HL-60/S4 (cell line): ENCODE data around the gene PDCL2.

Source experiments
- in situ Hi-C: fragments of 300-500 bp; cut with MboI; formaldehyde crosslinking; loops from 2 replicates; pipeline ENCODE4 v1.14.3; 2022; ENCODE audit warnings: low sequenced_read_pairs

The PDCL2 gene

DNA sequence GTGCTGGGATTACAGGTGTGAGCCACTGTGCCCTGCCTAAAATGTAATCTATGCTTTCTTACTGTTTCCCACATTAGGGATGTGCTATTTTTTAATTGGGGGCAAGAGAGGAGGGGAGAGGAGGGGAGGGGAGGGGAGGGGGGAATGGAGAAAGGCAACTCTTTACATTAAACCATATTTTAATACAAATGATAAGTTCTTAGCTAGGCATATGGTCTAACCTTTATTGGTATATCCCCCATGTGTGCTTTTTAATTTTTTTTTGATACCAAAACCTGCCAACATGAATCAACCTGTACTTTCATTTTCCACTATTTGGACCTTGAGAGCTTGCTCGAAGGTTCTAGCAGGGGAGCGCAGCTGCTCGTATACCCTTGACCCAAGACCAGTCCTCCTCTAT is 51.8 kb downstream of the PDCL2 start:
- in situ Hi-C loops = no loop called here

DNA sequence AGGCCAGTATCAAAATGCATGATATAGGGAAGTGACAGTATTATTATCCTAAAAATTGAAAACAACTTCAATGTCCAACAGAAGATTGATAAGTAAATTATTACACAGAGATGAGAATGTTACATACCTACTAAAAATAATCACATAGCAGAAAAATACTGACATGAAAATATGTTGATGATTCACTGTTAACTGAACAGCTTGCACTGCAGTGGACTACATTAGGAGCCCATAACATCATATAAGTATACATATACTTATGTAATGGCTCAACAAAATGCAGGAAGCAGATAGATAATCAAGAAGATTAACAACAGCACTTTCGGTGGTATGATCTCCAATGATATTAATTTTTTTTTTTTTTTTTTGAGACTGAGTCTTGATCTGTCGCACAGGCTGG is 52.4 kb downstream of the PDCL2 start:
- in situ Hi-C loops = no loop called here

DNA sequence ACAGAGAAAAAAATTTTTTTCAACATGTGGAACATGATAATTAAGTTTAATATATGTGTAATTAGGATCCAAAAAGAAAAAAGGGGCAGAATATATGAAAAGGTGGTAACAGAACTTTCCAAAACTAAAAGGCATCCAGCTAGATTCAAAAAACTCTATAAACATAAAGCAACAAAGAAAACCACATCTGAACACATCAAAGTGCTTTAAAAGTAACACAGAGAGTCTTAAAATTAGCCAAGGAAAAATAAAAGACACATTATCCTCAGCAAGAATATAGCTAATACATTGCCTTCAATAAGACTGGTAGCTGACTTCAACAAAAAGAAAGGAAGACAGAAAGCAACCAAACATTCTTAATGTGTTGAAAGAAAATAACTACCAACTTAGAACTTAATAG is 53.5 kb downstream of the PDCL2 start:
- in situ Hi-C loops = no loop called here

DNA sequence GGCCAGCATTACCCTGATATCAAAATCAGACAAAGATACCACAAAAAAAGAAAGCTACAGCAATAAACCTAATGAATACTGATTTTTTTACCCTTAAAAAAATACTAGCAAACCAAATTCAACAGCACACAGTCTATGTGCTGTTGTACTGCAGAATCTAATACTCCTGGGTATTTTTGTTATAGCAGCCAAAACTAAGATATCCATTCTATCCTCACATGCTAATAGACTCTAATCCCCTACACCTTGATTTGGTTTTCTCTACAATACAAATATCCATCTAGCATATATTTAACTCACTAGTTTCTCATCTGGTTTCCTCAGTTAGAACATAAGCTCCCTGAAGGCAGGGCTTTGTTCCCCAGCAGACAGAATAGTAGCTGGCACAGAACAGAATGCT is 57.7 kb downstream of the PDCL2 start:
- in situ Hi-C loops = no loop called here

DNA sequence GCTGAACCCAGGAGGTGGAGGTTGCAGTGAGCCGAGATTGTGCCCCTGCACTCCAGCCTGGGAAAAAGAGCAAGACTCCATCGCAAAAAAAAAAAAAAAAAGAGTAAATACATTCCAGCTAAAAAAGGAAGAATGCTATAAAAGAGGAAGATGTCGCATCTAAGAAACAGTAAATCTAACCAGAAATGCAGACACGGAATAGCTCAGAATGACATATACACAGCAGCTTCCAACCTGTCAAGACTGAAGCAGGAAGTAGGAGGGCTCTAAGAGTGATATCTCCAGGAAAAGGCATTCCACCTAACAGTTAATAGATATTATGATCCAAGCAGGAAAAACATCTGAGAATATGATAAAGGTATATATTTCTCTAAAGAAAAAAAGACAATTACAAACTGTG is 61.4 kb downstream of the PDCL2 start:
- in situ Hi-C loops = no loop called here

DNA sequence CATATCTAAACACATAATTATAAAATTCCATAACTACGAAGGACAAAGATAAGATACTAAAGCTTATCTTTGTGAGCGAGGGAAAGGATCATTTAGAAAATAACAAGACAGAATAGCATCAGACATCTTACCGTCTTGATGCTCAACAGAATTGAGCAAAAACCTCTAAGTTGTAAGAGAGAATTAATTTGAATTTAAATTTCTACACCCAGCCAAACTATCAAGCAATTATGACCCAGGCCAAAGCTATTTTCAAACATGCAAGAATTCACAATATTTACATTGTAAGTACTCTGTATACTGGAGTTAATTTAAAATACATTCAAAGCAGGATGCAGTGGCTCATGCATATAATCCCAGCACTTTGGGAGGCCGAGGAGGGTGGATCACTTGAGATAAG is 61.9 kb downstream of the PDCL2 start:
- in situ Hi-C loops = no loop called here

DNA sequence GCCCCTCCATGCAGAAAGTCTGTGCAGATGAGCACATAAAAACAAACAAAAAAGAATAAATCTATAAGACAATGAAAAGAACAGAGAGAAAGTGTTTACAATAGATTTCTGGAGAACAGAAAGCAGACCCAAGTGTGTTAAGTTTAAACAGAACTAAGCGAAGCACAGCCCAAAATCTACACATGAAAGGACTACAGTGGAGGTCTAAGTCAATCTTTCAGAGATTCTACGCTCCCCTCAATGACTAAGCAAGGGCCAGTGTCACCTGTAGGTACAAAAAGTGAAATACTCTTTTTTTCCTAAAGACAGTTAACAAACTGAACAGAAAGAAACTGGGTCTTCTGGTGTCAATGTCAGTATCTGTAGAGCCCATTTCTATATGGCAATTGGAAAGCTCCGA is 63.6 kb downstream of the PDCL2 start:
- in situ Hi-C loops = no loop called here

DNA sequence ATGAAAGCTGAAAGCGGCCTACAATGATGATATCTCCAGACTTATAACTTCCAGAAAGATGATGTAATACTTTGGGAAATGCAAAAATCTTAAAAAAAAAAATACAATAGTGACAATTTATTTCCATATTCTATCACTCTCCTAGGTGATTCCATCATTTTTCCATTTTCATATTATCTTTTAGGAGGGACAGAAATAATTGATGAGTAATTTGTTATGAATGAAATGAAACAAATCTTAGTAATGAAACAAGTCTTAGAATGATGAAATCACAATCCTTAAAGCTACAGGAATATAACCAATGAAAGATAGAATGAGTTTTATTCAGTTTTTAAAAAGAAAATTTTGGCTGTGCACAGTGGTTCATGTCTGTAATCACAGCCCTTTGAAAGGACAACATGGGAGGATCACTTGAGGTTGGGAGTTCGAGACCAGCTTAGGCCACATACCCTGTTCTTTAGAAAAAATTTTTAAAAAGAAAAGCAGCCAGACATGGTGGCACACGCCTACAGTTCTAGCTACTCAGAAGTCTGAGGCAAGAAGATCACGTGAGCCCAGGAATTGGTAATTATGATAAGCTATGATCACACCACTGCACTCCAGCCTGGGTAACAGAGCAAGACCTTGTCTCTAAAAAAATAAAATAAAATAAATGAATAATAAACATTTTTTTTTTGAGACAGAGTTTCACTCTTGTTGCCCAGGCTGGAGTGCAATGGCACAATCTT is 67.0 kb downstream of the PDCL2 start:
- in situ Hi-C loops = no loop called here

DNA sequence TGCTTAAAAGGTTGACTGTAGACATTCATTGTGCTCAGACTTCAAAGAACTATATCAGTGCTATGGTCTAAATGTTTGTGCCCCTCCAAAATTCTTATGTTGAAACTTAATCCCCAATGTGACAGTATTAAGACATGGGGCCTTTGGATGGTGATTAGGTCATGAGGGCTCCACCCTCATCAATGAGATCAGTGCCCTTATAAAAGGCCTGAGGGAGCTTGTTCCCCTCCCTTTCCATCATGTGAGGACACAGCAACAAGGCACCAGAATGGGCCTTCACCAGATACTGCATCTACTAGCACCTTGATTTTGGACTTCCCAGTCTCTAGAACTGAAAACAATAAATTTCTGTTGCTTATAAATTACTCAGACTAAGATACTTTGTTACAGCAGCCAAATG is 73.6 kb downstream of the PDCL2 start:
- in situ Hi-C loops = no loop called here

DNA sequence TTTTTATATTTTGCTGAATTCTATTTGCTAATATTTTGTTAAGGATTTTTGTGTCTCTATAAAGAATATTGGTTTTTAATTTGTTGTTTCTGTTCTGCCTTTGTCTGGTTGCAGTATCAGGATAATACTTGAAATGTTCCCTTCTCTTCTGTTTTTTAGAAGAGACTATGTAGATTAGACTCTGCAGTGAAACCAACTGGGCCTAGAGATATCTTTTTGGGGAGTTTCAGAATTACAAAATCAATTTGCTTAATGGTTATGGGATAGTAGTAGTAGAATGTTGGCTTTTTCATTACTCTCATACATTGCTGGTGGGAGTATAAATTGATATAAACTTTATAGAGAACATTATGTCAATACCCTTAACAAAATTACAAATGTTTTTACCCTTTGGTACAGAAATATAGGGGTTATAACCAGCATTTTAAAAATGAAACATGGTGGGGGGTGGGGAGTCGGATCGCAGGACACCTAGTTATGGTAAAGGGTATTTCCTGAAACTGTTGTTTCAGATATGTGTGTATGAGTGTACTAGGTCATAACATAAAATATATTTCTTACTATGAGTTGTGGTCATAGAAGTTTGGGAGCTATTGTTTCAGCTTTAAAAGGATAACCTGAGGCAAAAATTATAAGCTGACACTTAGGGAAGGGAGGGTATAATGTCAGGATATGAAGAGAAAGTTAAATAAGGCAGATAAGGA is 74.4 kb downstream of the PDCL2 start:
- in situ Hi-C loops = no loop called here

DNA sequence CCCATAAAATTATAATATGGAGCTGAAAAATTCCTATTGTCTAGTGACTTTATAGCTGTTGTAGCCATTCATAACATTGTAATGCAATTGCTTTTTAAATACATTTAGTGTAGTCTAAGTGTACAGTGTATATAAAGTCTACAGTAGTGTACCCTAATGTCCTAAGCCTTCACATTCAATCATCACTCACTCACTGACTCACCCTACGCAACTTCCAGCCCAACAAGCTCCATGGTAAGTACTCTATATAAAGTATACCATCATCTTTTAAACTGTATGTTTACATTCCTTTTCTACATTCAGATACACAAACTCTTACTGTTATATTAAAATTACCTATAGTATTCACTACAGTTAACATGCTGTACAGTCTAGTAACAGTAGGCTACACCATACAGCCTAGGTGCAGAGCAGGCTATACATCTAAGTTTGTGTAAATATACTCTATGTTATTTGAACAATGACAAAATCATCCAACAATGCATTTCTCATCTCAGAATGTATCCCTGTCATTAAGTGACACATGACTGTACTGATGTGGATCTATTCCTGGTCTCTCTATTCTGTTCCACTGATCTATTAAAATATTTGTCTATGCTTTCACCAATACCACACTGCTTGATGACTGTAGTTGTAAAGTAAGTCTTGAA is 79.0 kb downstream of the PDCL2 start:
- in situ Hi-C loops = no loop called here

DNA sequence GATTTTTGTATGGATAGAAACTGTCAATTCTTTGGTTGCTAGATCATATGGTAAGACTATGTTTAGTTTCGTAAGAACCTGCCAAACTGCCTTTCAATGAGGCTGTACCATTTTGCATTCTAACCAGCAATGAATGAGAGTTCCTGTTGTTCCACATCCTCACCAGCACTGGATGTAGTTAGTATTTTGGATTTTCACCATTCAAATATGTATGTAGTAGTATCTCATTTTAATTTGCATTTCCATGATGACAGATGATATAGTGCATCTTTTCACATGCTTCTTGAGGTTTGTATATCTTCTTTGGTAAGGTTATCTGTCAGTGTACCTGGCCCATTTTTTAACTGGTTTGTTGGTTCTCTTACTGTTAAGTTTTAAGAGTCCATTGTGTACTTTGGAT is 80.0 kb downstream of the PDCL2 start:
- in situ Hi-C loops = no loop called here

DNA sequence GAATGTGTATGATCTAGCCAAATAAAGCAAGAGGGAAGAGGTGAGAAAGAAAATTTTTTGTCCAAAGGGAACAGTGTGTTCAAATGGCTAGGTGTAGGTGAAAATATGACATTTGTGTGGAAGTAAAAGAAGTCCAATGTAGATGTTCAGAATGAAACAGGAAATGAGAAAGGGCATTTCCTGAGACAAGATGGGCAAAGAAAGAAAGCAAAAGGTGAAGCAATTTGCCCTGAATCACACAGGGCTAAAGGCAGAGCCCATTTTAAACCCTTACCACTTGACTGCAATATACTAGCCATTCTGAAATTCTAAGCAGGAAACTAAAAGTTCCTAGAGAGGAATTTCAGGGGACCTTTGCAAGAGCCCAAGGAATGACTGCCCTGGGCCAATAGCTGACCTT is 81.4 kb downstream of the PDCL2 start:
- in situ Hi-C loops = no loop called here

DNA sequence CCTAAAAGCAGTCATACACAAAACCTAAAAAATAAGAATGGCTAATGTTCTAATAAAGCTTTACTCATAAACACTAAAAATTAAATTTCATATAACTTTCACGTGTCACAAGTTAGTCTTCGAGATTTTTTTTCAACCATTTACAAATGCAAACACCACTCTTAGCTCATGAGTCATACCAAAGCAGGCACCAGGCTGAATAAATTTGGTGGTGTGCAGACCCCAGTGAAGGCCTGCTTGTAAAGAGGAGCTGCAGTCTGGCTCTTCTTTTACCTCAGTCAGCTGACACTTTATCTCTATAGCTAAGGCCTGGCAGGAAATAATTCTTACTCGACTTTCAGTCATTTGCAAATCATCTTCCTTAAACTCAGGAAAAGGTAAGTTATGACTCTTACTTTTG is 82.8 kb downstream of the PDCL2 start:
- in situ Hi-C loops = no loop called here

DNA sequence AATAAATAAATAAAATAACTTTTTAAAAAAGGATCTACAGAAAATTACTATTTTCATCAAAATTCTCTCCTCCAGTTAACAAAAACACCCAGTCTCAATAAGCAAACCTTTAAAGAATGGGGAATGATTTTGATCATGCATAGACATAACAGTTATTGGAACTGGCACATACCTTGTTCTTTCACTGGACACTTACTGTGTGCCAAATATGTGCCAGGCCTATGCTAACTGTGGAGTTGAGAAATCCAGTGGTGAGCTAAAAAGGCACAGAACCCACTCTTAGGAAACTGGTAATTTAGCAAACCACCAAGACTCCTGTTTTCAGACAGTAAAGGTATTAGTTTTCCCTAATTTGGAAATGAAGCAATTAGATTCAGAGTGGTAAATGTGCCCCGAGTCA is 84.4 kb downstream of the PDCL2 start:
- in situ Hi-C loops = no loop called here
